Parathyroid adenoma (tissue), 2 donors: Measurements from ENCODE around the gene SLC7A10.

Experiments
- H2AFZ ChIP-seq: fragments of 300-600 bp; sonication (generic); one replicate; pipeline ENCODE4 v1.7.0; 2017; ENCODE audit warnings: antibody characterized with exemption, mild to moderate bottlenecking
- H3K27ac ChIP-seq: fragments of 300-600 bp; sonication (generic); one replicate; pipeline ENCODE4 v1.7.0; 2017
- H3K27me3 ChIP-seq: fragments of 300-600 bp; sonication (generic); one replicate; pipeline ENCODE4 v1.7.0; 2017; ENCODE audit warnings: low read length; ENCODE audit not compliant: control insufficient read depth, insufficient read depth
- H3K36me3 ChIP-seq: fragments of 300-600 bp; sonication (generic); one replicate; pipeline ENCODE4 v1.7.0; 2017; ENCODE audit warnings: low read length; ENCODE audit not compliant: control insufficient read depth, insufficient read depth
- H3K4me1 ChIP-seq: fragments of 300-600 bp; sonication (generic); one replicate; pipeline ENCODE4 v1.7.0; 2017; ENCODE audit warnings: control low read depth
- H3K4me2 ChIP-seq: fragments of 300-600 bp; sonication (generic); one replicate; pipeline ENCODE4 v1.7.0; 2017; ENCODE audit warnings: low read length
- H3K4me3 ChIP-seq: fragments of 300-600 bp; sonication (generic); one replicate; pipeline ENCODE4 v1.7.0; 2017; ENCODE audit warnings: low read depth, low read length
- H3K79me2 ChIP-seq: fragments of 300-600 bp; sonication (generic); one replicate; pipeline ENCODE4 v1.7.0; 2017; ENCODE audit warnings: control low read depth
- H3K9ac ChIP-seq: fragments of 300-600 bp; sonication (generic); one replicate; pipeline ENCODE4 v1.7.0; 2017; ENCODE audit warnings: mild to moderate bottlenecking
- H3K9me3 ChIP-seq: fragments of 300-600 bp; sonication (generic); one replicate; pipeline ENCODE4 v1.7.0; 2017; ENCODE audit warnings: low read length; ENCODE audit not compliant: control insufficient read depth
- CTCF ChIP-seq: fragments of 300-600 bp; sonication (generic); IDR thresholded peaks from one replicate; pipeline ENCODE4 v1.7.0; 2017; ENCODE audit warnings: antibody characterized with exemption, mild to moderate bottlenecking
- donor health status: primary hyperparathyroidism.

SLC7A10 gene

DNA sequence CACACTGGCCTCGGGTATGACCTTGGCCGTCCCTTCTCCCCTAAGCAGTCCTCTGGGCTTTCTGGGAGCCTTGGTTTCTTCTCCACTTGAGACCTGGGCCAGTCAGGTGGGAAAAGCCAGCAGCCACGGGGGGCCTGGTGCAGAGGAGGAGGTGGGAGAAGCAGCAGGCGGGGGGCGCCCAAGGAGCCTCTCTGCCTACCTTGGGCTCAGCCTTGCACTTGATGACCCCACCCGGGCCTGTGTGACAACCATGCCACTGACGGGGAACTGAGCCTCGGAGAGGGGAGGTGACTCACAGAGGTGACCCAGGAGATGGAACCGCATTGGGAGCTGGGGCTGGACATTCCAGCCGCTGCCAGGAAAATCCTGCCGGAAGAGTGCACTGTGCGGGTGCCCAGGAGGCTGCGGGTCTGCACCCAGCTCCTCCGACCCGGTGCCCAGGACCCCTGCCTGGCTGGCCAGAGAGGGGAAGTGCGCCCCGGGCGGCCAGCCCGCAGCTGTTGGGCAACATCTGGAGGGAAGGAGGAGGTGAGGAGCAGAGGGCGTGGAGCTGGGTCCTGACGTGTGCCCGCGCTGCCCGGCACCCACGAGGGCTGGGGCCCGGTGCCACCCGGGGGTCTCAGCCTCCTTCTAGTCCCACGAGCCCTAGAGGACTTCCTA is 23.4 kb upstream of the SLC7A10 start:
- TF ChIP-seq CTCF: no peak
- Histone ChIP-seq H3K36me3 (no peaks in the 10 kb centered on the region), H3K9ac (no peak overlapping the region), H3K9me3 (no peaks in the 10 kb centered on the region), H3K27ac (no peak overlapping the region), H3K4me2 (no peak overlapping the region), H3K4me3 (no peak overlapping the region), H3K4me1 (peaks cover 8% of the 10 kb centered on the region), H3K27me3 (no peaks in the 10 kb centered on the region), H3K79me2 (peaks cover 2% of the 10 kb centered on the region), H2AFZ (peak overlapping the region; percentile 24)

GRCh38 chr19:33248553-33248953 is 22.9 kb upstream of the SLC7A10 start:
- no peak overlapping the region for H3K27ac ChIP-seq
- no peaks in the 10 kb centered on the region for H3K27me3 ChIP-seq
- no peaks in the 10 kb centered on the region for H3K36me3 ChIP-seq
- no peaks in the 10 kb centered on the region for H3K9me3 ChIP-seq
- no peak overlapping the region for H3K9ac ChIP-seq
- peaks cover 8% of the 10 kb centered on the region for H3K4me1 ChIP-seq
- no peak overlapping the region for H3K4me3 ChIP-seq
- H3K79me2 ChIP-seq: peaks cover 2% of the 10 kb centered on the region
- H3K4me2 ChIP-seq: no peak overlapping the region
- H2AFZ ChIP-seq: peak overlapping the region; percentile 24
- no peak for TF ChIP-seq CTCF

DNA sequence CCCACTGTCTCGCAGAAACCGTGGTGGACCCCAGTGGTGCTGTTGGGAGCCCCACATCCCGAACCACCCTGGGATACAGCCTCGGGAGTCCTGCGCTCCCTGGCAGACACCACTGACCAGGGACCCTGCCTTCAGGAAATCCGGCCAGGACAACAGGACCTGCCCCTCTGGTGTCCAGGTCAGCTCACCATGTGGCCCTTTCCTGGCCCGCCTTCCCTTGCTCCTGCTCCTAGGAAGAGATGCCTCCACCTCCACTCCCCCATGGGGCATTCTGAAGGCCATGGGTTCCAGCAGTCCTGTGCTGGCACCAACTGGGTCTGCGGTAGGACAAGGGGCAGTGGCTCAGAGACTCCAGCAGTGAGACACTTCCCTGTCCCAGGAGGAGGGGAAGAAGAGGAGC is 22.5 kb upstream of the SLC7A10 start:
- H3K36me3 ChIP-seq: no peaks in the 10 kb centered on the region
- no peak overlapping the region for H3K9ac ChIP-seq
- H3K4me2 ChIP-seq: no peak overlapping the region
- no peak overlapping the region for H3K4me3 ChIP-seq
- peaks cover 8% of the 10 kb centered on the region for H3K4me1 ChIP-seq
- no peak overlapping the region for H3K27ac ChIP-seq
- H3K79me2 ChIP-seq: peaks cover 2% of the 10 kb centered on the region
- no peaks in the 10 kb centered on the region for H3K27me3 ChIP-seq
- no peak for TF ChIP-seq CTCF
- H3K9me3 ChIP-seq: no peaks in the 10 kb centered on the region
- no peak overlapping the region for H2AFZ ChIP-seq

GRCh38 chr19:33247441-33247819 is 21.8 kb upstream of the SLC7A10 start:
- TF ChIP-seq CTCF: no peak
- Histone ChIP-seq H3K4me1 (peaks cover 8% of the 10 kb centered on the region), H3K36me3 (no peaks in the 10 kb centered on the region), H3K27me3 (no peaks in the 10 kb centered on the region), H3K4me3 (no peak overlapping the region), H3K4me2 (no peak overlapping the region), H3K27ac (no peak overlapping the region), H3K9me3 (no peaks in the 10 kb centered on the region), H3K79me2 (peaks cover 2% of the 10 kb centered on the region), H2AFZ (no peak overlapping the region), H3K9ac (no peak overlapping the region)
